Measurements from ENCODE around the gene ANKRD44.

ANKRD44 gene

DNA sequence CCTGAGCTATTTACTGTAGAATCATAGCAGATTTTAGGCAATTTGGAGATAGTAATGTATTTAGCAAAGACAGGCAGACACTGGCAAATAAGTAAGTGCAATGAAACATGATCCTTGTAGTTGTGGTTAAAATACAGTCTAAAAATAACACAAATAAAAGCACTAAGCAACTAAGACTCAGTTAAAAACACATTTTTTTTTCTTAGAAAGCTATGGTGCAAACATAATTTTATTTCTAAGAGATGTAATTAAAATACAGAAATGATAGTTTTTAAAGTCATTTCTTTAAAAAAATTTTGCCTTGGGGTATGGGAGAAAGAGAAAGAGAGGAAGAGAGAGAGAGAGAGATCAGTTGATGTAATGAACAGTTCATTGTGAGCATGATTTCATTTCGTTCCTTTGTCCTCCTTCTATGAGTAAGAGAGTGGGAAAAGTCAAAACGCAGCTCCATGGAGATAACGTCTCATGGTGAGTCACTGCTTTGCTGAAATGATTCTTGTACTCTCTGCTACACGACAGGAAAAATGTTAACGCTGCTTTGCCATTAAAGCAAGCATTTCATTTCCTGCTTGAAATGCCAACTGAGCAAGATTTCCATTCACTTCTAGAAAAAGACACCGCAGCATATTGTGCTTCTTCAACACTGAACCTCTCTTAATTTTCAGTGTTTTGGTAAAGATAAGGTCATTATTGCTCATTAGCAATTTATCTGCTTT, 322.8 kb downstream of the ANKRD44 start:
- no peak overlapping the region for H3K4me2 ChIP-seq (ENCODE audit: low read length)
- H3F3A ChIP-seq (ENCODE audit: control insufficient read depth, insufficient read depth): no peaks in the 10 kb centered on the region
- TF ChIP-seq, protein P1, sequence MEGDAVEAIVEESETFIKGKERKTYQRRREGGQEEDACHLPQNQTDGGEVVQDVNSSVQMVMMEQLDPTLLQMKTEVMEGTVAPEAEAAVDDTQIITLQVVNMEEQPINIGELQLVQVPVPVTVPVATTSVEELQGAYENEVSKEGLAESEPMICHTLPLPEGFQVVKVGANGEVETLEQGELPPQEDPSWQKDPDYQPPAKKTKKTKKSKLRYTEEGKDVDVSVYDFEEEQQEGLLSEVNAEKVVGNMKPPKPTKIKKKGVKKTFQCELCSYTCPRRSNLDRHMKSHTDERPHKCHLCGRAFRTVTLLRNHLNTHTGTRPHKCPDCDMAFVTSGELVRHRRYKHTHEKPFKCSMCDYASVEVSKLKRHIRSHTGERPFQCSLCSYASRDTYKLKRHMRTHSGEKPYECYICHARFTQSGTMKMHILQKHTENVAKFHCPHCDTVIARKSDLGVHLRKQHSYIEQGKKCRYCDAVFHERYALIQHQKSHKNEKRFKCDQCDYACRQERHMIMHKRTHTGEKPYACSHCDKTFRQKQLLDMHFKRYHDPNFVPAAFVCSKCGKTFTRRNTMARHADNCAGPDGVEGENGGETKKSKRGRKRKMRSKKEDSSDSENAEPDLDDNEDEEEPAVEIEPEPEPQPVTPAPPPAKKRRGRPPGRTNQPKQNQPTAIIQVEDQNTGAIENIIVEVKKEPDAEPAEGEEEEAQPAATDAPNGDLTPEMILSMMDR (IDR thresholded peaks at IDR 0.05; ENCODE audit: low read depth, low read length, poor library complexity, severe bottlenecking): no peak
- TF ChIP-seq EZH2phosphoT487 (IDR thresholded peaks at IDR 0.05; ENCODE audit: borderline replicate concordance, low read length): no peak
- H3K9me2 ChIP-seq (replicated peaks; ENCODE audit: control insufficient read depth, low read length): no peaks in the 10 kb centered on the region
- H3K4me1 ChIP-seq (ENCODE audit: control insufficient read depth, low read length): peaks cover 11% of the 10 kb centered on the region
- no peak overlapping the region for H3K4me3 ChIP-seq (ENCODE audit: low read length)
- H3K27ac ChIP-seq (ENCODE audit: low read depth, low read length): no peak overlapping the region
- no peaks in the 10 kb centered on the region for H3K79me2 ChIP-seq (ENCODE audit: control insufficient read depth, low read length)
- H3K36me3 ChIP-seq (ENCODE audit: control insufficient read depth, low read length): peaks cover 7% of the 10 kb centered on the region
- H4K20me1 ChIP-seq (ENCODE audit: control insufficient read depth, insufficient read depth, low read depth, low read length): no peaks in the 10 kb centered on the region
- no peaks in the 10 kb centered on the region for H3K9me3 ChIP-seq (ENCODE audit: control insufficient read depth, insufficient read depth, low read length)
- no peaks in the 10 kb centered on the region for H3K27me3 ChIP-seq (ENCODE audit: control insufficient read depth, low read length)

DNA sequence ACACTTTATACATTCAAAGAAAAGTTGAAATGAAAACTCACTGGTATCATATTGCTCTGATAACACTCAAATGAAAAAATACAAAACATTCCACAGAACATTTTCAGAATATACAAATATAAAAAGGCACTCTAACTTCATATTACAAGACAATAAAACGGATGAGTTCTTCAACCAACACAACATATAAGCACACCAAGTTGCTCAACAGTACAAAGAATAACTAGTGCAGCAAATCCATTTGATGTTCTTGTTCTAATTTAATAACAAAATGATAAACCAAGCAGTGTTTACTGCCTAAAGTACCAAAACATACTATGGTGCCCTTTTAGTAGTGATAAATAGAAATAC, 323.3 kb downstream of the ANKRD44 start:
- no peaks in the 10 kb centered on the region for H3K9me3 ChIP-seq (ENCODE audit: control insufficient read depth, insufficient read depth, low read length)
- peaks cover 11% of the 10 kb centered on the region for H3K4me1 ChIP-seq (ENCODE audit: control insufficient read depth, low read length)
- no peaks in the 10 kb centered on the region for H4K20me1 ChIP-seq (ENCODE audit: control insufficient read depth, insufficient read depth, low read depth, low read length)
- H3K4me3 ChIP-seq (ENCODE audit: low read length): no peak overlapping the region
- H3K4me2 ChIP-seq (ENCODE audit: low read length): no peak overlapping the region
- peaks cover 3% of the 10 kb centered on the region for H3K36me3 ChIP-seq (ENCODE audit: control insufficient read depth, low read length)
- TF ChIP-seq, protein P1 (IDR thresholded peaks at IDR 0.05; ENCODE audit: low read depth, low read length, poor library complexity, severe bottlenecking): no peak
- TF ChIP-seq EZH2phosphoT487 (IDR thresholded peaks at IDR 0.05; ENCODE audit: borderline replicate concordance, low read length): no peak
- H3K79me2 ChIP-seq (ENCODE audit: control insufficient read depth, low read length): no peaks in the 10 kb centered on the region
- no peaks in the 10 kb centered on the region for H3K9me2 ChIP-seq (replicated peaks; ENCODE audit: control insufficient read depth, low read length)
- H3K27ac ChIP-seq (ENCODE audit: low read depth, low read length): no peak overlapping the region
- H3F3A ChIP-seq (ENCODE audit: control insufficient read depth, insufficient read depth): no peaks in the 10 kb centered on the region
- H3K27me3 ChIP-seq (ENCODE audit: control insufficient read depth, low read length): no peaks in the 10 kb centered on the region

DNA sequence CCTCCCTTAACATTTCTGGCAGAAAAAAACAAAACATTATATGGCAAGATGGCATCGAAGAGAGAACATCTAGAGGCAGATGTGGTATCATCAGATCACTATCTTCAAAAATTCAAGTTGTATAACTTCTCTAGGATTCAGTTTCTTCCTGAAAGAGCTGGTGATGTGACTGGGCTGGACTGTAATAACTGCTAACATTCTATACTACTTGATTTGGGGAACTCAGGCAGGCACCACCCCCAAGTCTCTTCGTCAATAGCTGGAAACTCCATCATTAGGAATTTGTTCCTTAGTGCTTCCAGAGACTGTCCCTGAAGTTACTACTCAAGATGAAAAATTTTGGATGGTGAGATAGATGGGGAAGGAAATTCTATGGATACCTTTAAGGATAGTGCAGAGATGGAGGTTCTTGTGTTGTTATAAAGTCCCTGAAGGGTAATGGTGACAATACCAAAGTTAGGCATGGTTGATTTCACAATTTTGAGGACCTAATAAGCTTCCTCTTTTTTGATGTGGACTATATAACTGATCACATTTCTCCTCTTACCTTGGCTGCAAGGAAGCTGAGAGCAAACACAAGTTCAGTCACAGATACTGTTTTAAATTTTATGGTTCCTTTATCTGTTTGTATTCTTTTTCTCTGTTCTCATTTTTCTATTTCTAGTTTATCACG, 324.9 kb downstream of the ANKRD44 start:
- Histone ChIP-seq H3K9me3 (ENCODE audit: control insufficient read depth, insufficient read depth, low read length) (no peaks in the 10 kb centered on the region), H3K9me2 (replicated peaks; ENCODE audit: control insufficient read depth, low read length) (no peaks in the 10 kb centered on the region), H3K36me3 (ENCODE audit: control insufficient read depth, low read length) (no peaks in the 10 kb centered on the region), H3K4me3 (ENCODE audit: low read length) (no peak overlapping the region), H3K4me2 (ENCODE audit: low read length) (no peak overlapping the region), H4K20me1 (ENCODE audit: control insufficient read depth, insufficient read depth, low read depth, low read length) (no peaks in the 10 kb centered on the region), H3K4me1 (ENCODE audit: control insufficient read depth, low read length) (peaks cover 11% of the 10 kb centered on the region), H3K27ac (ENCODE audit: low read depth, low read length) (no peak overlapping the region), H3K27me3 (ENCODE audit: control insufficient read depth, low read length) (no peaks in the 10 kb centered on the region), H3K79me2 (ENCODE audit: control insufficient read depth, low read length) (no peaks in the 10 kb centered on the region), H3F3A (ENCODE audit: control insufficient read depth, insufficient read depth) (no peaks in the 10 kb centered on the region)
- TF ChIP-seq, protein P1 (IDR thresholded peaks at IDR 0.05; ENCODE audit: low read depth, low read length, poor library complexity, severe bottlenecking): no peak
- no peak for TF ChIP-seq EZH2phosphoT487 (IDR thresholded peaks at IDR 0.05; ENCODE audit: borderline replicate concordance, low read length)

Measured in DOHH2 (cell line).